KOPT-K1 (cell line): Measurements from ENCODE around the gene RPLP2.

ENCODE experiments used
- H3K27ac ChIP-seq: fragments of 200-600 bp; sonication (generic); 2 replicates; pipeline ENCODE4 v1.5.1; 2016; ENCODE audit warnings: antibody characterized with exemption, mild to moderate bottlenecking, low read depth, low read length; ENCODE audit not compliant: poor library complexity, severe bottlenecking
- H3K36me3 ChIP-seq: fragments of 200-600 bp; sonication (generic); 2 replicates; pipeline ENCODE4 v1.5.1; 2017; ENCODE audit warnings: antibody characterized with exemption, mild to moderate bottlenecking, low read length, moderate library complexity; ENCODE audit not compliant: insufficient read depth
- H3K9me3 ChIP-seq: fragments of 200-600 bp; sonication (generic); 2 replicates; pipeline ENCODE4 v1.5.1; 2017; ENCODE audit warnings: antibody characterized with exemption, low read length, mild to moderate bottlenecking; ENCODE audit not compliant: insufficient read depth, poor library complexity, severe bottlenecking

RPLP2 gene

DNA sequence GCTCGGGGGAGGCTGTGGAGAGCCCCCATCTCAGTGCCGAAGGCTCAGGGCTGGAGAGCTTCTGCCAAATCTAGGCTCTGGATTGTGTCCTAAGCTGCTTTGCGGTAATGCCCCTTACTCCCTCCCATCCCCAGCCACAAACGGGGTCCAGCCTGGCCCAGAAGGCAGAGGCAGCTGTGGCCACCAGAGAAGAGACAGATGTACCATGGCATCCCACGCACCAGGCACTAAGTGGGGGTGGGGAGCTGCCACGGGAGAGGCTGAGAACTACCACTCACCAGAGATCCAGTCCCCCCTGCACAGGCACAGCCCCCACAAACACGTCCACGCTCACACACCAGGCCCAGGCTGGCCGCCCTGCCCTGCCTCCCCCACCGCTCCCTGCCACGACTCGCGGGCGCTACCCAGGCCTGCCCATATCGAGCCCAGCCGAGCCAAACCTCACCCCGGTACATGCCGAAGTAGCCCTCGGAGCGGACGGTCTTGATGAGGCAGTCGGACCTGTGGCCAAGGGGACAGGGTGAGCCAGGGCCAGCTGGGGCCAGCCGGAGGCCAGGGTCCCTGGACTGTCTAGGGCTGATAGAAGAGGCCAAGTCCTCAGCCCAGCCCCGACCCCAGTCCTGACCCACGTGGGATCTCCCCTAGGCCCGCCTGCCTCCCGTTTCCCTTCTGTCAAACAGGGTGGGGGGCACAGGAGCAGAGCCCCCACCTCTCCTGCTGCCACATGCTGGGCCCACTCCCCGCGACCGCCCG is 15.6 kb upstream of the RPLP2 start:
- no peaks in the 10 kb centered on the region for H3K9me3 ChIP-seq
- no peak overlapping the region for H3K27ac ChIP-seq
- peaks cover 43% of the 10 kb centered on the region; the same call in 1 of the 2 replicates for H3K36me3 ChIP-seq

DNA sequence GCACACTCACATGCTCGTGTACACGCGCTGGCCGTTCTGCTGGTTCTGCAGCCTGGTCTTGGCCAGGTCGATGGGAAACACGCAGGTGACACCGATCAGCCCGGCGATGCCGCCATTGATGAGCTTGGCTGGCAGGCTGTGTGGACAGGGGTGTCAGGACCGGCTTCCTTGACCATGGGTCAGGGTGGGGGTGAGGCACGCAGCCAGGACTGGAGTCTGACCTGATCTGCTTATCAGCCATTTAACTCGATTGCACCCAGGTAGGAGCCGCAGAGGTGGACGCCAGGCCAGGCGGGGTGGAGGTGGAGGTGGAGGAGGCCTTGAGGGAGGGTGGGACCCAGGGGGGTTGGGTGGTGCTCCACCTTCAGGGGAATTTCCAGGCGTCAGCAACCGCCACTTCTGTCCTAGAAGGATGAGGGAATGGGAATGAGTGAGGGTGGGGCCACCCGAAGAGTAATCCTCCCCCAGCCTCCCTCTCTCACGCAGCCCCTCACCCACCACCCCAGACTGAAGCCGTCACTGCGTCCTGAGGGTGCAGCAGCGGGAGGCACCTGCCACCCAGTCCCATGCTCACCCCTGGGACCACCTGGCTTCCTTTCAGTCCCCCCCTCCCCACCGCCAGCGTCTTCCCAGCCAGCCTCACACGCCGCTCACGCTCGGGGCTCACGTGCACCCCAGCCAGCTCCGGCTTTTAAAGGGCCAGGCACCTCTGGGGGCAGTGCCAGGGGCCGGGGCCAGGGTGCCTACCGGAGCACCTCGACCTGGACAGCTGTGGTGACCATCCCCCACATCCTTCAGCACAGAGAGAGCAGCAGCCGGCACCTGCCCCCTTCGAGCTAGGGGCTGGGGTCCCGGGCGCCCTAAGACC is 14.8 kb upstream of the RPLP2 start:
- Histone ChIP-seq H3K27ac (peak overlapping the region; percentile 88), H3K9me3 (no peaks in the 10 kb centered on the region), H3K36me3 (peaks cover 51% of the 10 kb centered on the region)

DNA sequence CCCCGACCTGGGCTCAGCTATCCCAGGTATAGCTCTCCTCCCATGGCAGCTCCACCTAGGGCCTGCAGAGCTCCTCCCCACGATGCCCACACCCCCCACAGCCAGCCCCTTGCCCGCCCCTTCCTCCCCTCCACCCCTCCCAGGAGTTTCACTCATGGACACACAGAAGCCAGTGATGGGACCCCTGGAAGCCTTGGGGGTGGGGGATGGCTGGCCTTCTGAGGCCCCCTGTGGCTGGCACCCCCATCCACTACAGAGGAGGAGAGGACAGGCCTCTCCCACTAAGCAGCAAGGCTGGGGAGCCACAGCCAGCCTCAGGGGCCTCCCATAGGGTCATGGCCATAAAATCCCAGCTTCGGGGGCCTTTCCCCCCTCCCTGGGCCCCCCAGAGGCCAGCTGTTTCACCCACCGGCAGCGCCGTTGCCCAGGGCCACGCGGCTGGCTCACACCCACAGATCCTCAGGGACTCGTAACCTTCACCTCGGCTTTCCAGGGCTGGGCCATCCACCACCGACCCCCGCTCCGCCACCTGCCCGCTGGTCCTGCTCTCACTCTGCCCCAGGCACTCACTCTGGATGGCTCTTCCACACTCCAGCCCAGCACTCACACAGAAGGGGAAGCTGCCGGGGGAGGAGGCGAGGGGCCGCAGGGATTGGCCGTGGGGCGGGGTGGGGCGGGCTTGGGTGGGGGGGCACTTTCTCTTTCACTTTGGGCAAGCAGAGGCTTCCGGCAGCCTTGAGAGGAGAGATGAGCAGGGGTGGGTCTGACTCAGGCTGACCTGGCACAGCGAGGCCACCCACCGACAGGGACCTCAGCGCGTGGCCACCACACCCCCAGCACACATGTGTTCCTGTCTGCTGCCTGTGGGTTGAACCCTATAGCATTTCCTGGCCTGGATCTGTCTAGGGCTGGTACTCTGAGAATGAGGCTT is 13.9 kb upstream of the RPLP2 start:
- Histone ChIP-seq H3K9me3 (no peaks in the 10 kb centered on the region), H3K27ac (peak overlapping the region; percentile 88), H3K36me3 (peaks cover 59% of the 10 kb centered on the region)

DNA sequence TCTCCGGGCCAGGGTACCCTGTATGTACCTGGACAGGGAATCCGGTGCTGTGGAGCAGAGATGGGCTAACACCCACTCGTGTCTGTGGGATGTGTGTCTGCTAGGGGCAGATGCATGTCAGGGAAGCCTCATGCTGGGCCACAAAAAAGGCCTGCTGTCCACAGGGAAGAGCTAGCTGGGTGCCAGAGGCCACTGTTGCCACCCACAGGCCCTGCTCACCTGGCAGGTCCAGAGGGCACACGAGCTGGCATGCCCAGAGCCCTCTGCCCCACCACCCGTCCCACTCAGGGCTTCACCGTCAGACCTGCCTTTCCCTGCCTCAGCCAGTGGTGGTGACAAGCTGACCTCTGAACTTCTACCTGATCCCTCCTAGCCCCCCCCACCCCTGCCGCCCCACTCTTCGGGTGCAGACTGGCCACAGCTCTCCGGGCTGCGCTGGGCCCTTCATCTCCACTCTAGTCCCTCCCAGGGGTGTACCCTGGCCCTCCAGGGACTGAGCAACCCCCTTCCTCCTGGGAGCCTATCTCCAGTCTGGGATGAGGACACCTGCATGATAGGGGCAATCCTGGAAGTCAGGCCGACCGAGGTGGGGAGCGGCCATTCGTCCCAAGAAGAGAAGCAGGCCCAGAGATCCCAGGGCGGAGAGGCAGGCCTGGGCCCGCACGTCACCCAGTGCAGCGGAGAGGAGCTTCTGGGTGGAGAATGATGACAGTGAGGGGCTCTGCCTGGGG is 13.0 kb upstream of the RPLP2 start:
- Histone ChIP-seq H3K36me3 (peaks cover 59% of the 10 kb centered on the region), H3K27ac (peak overlapping the region; percentile 88)

DNA sequence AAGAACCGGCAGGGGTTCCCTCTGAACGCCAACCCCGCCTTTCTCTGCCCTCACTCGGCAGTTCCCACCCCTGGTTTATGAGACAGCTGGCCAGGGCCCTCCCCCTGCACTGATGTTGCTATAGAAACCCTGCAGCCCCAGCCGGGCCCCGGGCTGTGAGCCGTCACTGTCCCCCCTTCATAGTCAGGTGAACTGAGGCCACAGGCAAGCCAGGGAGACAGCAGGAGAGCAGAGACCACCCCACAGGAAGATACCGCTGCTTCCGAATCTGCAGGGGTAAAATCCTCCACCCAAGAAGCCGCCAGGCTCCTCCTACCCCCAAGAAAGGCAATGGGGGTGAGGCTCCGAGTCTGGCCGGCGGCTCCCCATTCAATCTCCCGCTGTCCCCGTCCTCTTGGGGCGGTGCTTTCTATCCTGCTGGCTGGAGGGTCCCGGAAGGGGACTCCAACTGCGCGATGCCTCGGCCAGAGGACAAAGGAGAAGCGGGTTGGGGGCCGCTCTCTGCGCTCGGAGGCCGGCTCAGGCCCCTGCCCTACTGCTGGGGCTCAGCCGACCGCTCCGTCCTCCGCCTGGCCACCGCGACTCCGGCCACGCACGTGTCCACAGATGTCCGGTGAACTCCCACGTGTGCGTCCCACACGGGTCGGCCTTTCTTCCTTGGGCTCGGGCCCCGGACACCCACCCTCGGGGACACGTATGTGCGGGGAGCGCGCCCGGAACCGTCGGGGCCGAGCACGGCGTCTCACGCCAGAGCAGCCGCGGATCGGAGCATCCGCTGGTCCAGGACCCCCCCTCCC is 12.3 kb upstream of the RPLP2 start:
- Histone ChIP-seq H3K27ac (peak overlapping the region; percentile 88), H3K36me3 (peaks cover 59% of the 10 kb centered on the region)

More for the DNA sequence above, 13.0 kb upstream of the RPLP2 start:
- H3K9me3 ChIP-seq: no peaks in the 10 kb centered on the region

DNA sequence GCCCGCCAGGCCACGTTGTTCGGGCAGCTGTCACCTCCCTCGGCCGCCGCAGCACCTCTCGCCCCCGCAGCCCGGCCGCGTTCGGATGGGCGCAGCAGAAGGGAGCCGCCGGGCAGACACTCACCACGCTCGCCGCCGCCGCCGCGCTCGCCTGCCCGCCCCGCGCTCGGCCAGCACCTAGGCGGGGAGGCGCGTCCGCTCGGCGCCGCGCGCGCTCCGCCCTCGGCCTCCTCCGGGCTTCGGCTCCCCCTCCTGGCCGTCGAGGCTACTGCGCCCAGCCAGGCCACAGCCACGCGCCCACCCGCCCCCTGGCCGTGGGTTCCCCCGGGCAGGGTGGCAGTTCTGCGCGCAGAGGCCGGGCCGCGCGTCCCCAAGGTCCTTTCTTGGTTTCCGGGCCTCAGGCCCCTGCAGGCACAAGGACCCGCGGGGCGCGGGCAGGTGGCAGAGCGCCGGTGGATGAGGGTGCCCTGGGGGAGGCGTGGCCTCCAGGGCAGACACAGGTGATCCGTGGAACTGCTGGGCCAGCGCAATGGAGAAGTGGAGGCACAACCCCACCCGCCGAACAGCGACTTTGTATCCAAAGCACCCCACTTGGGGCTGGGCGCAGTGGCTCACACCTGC is 11.6 kb upstream of the RPLP2 start, which contains the start of gene SLC25A22:
SLC25A22 (minus strand) TSS at position 189 of the 621 bp plus-strand sequence. CDS start 3,275 bp downstream, outside the sequence.
- peaks cover 57% of the 10 kb centered on the region for H3K36me3 ChIP-seq
- H3K9me3 ChIP-seq: no peaks in the 10 kb centered on the region
- peak within 1 kb of the TSS; percentile 88 for H3K27ac ChIP-seq

More for the DNA sequence above, 12.3 kb upstream of the RPLP2 start:
- H3K9me3 ChIP-seq: no peaks in the 10 kb centered on the region

DNA sequence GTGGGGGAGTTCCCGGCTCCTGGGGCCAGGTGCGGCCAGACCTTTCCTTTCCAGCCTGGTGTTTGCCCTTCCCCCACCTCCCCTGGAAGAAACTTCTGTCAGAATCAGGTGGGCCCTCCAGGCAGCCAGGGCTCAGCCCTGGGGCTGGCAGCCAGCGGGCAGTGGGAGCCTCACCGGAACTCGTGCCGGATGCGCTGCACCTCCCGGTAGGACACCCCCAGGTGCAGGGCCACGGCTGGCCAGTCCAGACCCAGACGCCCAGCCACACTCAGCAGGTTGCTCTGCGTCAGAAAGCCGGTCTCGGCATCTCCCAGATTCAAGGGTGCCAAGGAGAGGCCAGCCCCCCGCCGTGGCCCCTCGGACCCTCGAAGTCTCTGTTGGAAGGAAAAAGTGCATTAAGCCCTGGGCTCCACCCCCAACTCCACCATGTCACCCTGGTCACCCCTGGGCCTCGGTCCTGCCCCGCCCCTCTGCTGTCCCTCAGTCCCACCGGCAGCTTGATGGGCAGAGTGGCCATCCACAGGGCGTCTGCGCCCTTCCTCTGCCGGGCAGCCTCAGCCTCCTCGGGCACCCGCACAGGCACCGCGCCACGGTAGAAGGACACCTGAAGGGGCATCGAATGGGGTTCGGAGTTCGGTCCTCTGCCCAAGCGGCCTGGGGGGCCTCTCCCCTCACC is 10.0 kb upstream of the RPLP2 start:
- Histone ChIP-seq H3K9me3 (no peaks in the 10 kb centered on the region), H3K27ac (peak overlapping the region; percentile 88), H3K36me3 (peaks cover 42% of the 10 kb centered on the region)

DNA sequence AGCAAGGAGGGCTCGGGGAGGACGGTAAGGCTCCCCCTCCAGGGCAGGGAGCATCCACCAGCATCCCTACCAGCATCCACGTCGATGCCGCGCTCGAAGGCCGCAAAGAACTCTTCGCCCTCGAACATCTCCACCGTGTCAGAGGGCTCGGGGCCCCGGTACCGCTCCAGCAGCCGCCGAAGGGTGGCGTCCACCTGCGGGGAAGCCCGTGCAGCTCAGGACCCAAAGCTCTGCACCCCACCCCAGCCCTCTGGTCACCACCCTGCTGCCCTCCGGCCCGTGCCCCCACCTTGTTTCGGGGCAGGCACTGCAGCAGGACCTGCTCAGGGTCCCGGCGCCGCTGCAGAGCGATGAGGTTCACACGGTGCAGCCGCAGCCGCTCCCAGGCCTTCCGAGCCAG is 9.3 kb upstream of the RPLP2 start:
- peaks cover 40% of the 10 kb centered on the region for H3K36me3 ChIP-seq
- no peak overlapping the region for H3K27ac ChIP-seq
- no peaks in the 10 kb centered on the region for H3K9me3 ChIP-seq

DNA sequence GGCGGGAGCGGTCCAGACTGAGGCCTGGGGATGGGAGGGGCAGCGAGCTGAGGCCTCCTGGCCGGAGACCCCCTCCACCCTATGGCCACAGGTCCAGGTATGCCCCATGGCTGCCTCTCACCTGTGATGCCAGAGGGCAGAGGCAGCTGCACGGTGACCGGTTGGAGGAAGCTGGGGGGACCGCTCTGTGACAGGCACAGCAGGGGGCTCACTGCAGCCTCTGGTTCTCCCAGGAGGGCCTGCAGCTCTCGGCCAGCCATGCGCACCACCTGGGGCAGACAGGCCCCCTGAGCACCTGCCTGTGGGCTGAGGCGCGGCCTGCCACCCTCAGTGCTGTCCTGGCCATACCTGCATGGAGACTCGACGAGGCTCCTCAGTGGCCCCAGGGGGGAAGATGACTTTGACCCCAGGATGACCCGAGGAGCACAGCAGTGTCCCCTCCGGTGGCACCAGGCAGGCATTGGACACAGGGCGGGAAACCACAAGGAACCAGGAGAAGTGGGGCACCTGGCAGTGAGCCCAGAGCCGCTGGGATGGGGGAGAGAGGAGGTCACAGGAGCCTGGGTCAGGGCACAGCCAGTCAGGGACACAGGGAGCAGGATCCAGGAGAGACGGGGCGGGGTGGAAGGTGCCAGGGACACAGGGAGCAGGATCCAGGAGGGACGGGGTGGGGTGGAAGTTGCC is 8.5 kb upstream of the RPLP2 start:
- H3K36me3 ChIP-seq: peaks cover 40% of the 10 kb centered on the region

DNA sequence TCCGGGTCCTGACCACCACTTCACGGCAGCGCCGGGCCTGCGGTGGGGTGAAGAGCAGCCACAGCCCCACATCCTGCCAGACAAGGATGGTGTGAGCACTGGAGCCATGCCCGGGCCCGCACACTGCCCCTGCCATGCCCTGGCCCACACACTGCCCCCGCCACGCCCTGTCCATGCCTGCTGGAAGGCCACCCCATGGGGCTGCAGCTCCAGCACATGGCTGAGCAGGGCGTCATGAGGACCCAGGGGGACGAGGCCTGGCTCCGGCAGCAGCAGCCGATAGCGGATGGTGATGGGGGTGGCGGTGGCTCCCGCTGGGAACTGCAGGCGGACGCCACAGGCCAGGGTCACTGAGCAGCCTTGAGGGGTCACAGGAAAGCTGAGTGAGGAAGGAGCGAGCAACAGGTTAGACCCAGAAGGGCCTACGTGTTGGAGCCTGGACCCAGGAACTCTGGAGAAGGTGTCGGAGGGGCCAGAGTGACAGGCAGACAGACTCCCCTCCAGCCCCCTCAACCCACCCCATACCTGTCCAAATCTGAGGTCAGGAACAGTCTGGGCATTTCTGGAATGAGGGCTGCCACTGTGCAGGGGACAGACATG is 7.6 kb upstream of the RPLP2 start:
- peaks cover 40% of the 10 kb centered on the region for H3K36me3 ChIP-seq
- H3K9me3 ChIP-seq: no peaks in the 10 kb centered on the region
- no peak overlapping the region for H3K27ac ChIP-seq

More for the DNA sequence above, 8.5 kb upstream of the RPLP2 start:
- no peaks in the 10 kb centered on the region for H3K9me3 ChIP-seq
- H3K27ac ChIP-seq: no peak overlapping the region

DNA sequence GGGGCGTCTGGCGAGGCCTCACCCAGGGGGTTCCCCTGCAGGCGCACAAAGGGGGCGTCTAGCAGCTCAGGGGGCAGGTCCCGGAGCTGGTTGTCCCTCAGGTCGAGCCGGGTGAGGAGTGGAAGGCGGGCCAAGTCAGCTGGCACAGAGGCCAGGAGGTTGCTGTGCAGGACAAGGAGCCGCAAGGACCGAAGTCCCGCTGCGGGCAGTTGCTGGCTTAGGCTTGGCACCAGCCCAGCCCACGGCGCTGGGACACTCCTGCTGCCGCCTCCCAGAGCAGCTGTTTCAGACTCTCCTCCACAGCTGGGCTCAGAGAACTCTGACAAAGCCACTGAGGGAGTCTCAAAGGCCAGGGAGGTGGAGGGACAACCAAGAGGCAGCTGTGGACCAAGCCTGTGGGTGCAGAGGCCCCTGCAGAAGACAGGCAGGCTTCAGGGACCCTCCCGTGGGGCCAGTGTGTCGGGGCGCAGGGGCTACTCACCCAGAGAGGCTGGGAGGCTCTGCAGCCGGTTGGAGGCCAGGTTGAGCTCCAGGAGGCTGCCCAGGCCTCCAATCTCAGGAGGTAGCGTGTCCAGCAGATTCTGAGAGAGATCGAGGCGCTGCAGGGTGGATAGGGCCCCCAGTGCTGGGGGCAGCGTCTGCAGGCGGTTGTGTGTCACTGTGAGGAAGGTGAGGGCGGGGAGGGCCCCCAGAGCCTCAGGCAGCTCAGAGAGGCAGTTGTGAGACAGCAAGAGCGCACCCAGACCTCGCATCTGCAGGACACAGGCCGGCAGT is 6.9 kb upstream of the RPLP2 start:
- Histone ChIP-seq H3K36me3 (peaks cover 40% of the 10 kb centered on the region), H3K9me3 (no peaks in the 10 kb centered on the region), H3K27ac (peak overlapping the region; percentile 91)
